ENCODE results near the gene ARMCX1. TPM values are rescaled to one million over a fixed set of nuclear protein-coding genes. Genes with fewer than 3 reads are reported as not detected.
"Not testable (repeated sequence)": the region's sequence is repeated elsewhere in the genome, so short reads cannot be mapped to it uniquely, and the experiment has no call there.

ARMCX1 gene
- total RNA-seq = 1 to 10 TPM; 1.4 to 1.6 TPM

DNA sequence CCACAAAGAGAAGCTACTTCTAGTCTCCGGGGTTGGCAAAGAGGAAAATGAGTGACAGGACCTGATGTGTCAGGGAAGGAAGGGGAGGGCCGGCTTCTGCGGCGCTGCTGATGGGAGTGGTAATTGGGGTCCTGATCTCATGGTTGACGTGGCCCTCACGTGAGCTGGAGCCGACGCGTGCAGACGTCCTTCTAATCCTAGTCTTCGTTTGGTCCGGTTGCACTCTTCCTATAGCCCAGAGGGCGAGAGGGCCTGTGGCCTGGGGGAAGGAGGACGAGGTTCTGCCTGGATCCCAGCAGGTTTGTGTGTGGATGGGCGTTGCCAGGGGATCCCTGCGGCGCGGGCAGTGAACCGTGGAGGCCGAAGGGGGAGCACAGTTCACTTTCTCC lies at the start of gene ARMCX1:
Gene ARMCX1 (plus strand): TSS at position 186 of the 389 bp plus-strand sequence. CDS start 2,384 bp downstream, outside the sequence.
- Mint-ChIP-seq H3K36me3 (no peaks in the 10 kb centered on the region), H3K27ac (no peak within 1 kb of the TSS), H3K4me1 (ENCODE audit: low read depth) (peaks cover 6% of the 10 kb centered on the region), H3K9me3 (no peaks in the 10 kb centered on the region), H3K4me3 (peak within 1 kb of the TSS; percentile 66), H3K27me3 (peaks cover 14% of the 10 kb centered on the region)
- CTCF ChIA-PET = no interaction called here
- peak; percentile 39 for DNase-seq
- intact Hi-C loops (cut with micrococcal nuclease) = no loop called here
- POLR2A ChIA-PET = no interaction called here

DNA sequence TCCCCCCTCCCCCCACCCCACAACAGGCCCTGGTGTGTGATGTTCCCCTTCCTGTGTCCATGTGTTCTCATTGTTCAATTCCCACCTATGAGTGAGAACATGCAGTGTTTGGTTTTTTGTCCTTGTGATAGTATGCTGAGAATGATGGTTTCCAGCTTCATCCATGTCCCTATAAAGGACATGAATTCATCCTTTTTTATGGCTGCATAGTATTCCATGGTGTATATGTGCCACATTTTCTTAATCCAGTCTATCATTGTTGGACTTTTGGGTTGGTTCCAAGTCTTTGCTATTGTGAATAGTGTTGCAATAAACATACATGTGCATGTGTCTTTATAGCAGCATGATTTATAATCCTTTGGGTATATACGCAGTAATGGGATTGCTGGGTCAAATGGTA lies 47.4 kb upstream of the ARMCX1 start:
- DNase-seq; H3K27ac Mint-ChIP-seq; H3K27me3 Mint-ChIP-seq; H3K4me3 Mint-ChIP-seq; H3K36me3 Mint-ChIP-seq; H3K4me1 Mint-ChIP-seq (ENCODE audit: low read depth); POLR2A ChIA-PET; intact Hi-C loops (cut with micrococcal nuclease); CTCF ChIA-PET; H3K9me3 Mint-ChIP-seq: not testable (repeated sequence)

DNA sequence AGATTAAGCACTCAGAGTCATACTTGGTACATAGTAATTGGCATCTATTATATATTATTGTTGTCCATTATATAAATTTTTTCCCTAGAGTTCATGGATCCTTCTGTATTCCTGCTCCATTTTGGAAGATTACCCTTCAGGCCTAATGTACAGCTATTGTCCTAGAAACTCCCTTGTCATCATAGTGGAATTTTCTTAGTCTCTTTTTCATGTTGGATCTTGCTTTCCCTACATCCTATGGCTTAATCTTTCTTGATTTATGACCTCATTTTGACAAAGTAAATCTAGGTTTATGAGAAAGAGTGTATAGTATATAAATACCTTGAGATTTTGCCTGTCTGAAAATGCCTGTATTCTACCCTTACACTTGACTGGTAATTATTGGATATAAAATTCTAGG lies 43.0 kb upstream of the ARMCX1 start:
- no peak overlapping the region for H3K27ac Mint-ChIP-seq
- CTCF ChIA-PET = no interaction called here
- no peaks in the 10 kb centered on the region for H3K4me1 Mint-ChIP-seq (ENCODE audit: low read depth)
- peaks cover 5% of the 10 kb centered on the region for H3K36me3 Mint-ChIP-seq
- POLR2A ChIA-PET = no interaction called here
- H3K9me3 Mint-ChIP-seq = no peaks in the 10 kb centered on the region
- intact Hi-C loops (cut with micrococcal nuclease) = no loop called here
- DNase-seq = no peak
- no peaks in the 10 kb centered on the region for H3K27me3 Mint-ChIP-seq
- H3K4me3 Mint-ChIP-seq = no peak overlapping the region

DNA sequence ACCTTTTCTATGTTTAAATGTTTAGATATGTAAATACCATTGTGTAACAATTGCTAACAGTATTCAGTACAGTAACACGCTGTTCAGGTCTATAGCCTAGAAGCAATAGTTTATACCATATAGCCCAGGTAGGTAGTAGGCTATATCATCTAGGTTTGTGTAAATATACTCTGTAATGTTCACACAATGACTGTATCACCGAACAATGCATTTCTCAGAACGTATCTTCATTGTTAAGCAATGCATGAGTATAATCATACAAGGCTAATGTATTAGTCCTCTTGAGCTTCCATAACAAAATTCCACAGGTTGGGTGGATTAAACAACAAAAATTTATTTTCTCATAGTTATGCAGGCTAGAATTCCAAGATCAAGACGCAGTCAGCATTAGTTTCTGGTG lies 42.4 kb upstream of the ARMCX1 start:
- no peaks in the 10 kb centered on the region for H3K4me1 Mint-ChIP-seq (ENCODE audit: low read depth)
- no peak overlapping the region for H3K4me3 Mint-ChIP-seq
- intact Hi-C loops (cut with micrococcal nuclease) = no loop called here
- H3K27me3 Mint-ChIP-seq = no peaks in the 10 kb centered on the region
- ChIA-PET POLR2A (no interaction called here), CTCF (no interaction called here)
- no peak for DNase-seq
- peaks cover 5% of the 10 kb centered on the region for H3K36me3 Mint-ChIP-seq
- H3K27ac Mint-ChIP-seq = no peak overlapping the region
- no peaks in the 10 kb centered on the region for H3K9me3 Mint-ChIP-seq

DNA sequence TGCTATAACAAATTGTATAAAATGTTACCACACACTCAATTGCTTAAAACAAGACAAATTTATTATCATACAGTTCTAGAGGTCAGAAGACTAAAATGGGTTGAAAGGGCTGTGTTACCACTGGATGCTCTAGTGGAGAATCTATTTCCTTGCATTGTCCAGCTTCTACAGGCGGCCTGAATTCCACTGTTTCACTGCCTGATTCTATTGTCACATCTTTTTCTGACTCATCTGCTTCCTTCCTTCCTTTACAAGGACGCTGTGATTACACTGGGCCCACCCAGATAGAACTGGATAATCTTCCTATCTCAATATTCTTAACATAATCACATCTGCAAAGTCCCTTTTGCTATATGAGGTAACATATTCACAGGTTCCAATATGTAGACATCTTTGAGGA lies 19.4 kb upstream of the ARMCX1 start:
- POLR2A ChIA-PET = no interaction called here
- intact Hi-C loops (cut with micrococcal nuclease) = no loop called here

DNA sequence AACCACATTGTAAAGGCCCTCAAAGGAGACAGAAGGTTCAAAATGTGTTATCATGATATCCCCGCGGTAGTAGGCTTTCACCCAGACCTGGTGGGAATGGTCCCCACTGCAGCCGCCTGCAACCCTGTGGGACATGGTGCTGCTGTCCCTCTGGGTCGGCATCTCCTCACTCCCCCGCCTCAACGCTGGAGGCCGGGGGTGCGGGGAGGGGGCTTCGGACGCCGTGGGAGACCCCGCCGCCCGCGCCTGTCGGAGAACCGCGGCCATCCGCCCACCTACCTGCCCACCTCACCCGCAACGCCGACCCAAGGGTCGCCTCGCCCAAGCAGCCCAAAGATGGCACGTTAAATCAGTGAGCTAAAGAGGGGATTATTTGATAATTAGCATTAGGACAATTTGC lies 11.2 kb upstream of the ARMCX1 start:
- Mint-ChIP-seq H3K27me3 (no peaks in the 10 kb centered on the region), H3K27ac (no peak overlapping the region), H3K36me3 (no peaks in the 10 kb centered on the region), H3K4me1 (ENCODE audit: low read depth) (no peaks in the 10 kb centered on the region), H3K4me3 (no peak overlapping the region), H3K9me3 (no peaks in the 10 kb centered on the region)
- no peak for DNase-seq
- intact Hi-C loops (cut with micrococcal nuclease) = no loop called here
- CTCF ChIA-PET = no interaction called here
- POLR2A ChIA-PET = no interaction called here

More for the DNA sequence above, 19.4 kb upstream of the ARMCX1 start:
- H3K4me1 Mint-ChIP-seq (ENCODE audit: low read depth) = no peaks in the 10 kb centered on the region
- H3K27ac Mint-ChIP-seq = no peak overlapping the region
- no peaks in the 10 kb centered on the region for H3K36me3 Mint-ChIP-seq
- peaks cover 2% of the 10 kb centered on the region for H3K9me3 Mint-ChIP-seq
- no peak for DNase-seq
- no peaks in the 10 kb centered on the region for H3K27me3 Mint-ChIP-seq
- no peak overlapping the region for H3K4me3 Mint-ChIP-seq
- CTCF ChIA-PET = no interaction called here

DNA sequence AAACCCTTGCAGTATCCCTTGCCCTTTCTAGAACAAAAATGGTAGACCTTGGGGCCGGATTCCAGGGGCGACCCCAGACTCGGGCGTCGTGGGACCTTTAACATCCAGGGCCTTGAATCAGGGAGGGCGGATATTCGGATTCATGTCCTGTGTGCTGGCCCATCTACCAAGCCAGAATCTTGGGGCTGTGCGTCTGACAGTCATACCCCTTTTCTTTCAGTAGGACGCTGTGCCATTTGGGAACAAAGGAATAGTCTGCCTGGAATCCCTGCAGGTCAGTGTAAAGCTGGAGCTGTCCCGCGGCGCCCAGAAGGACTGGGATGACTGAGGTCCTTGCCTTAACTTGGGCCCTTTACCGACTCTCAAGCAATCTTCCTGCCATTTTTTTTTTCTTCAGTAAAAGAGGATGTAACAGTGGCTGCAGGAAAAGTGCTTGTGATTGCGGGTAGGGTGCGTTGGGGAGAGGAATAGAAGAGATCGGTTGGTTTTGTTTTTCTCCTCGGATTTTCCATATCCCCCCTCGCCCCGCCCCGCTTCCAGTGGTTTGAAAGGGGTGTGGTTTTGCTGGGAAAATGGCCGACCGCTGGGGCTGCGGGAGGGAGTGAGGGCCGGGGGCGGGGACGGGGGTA lies 518 bp downstream of the ARMCX1 start:
- no peak for DNase-seq
- Mint-ChIP-seq H3K4me3 (peak overlapping the region; percentile 66), H3K36me3 (no peaks in the 10 kb centered on the region), H3K9me3 (no peaks in the 10 kb centered on the region), H3K4me1 (ENCODE audit: low read depth) (peaks cover 6% of the 10 kb centered on the region), H3K27me3 (peaks cover 14% of the 10 kb centered on the region), H3K27ac (no peak overlapping the region)
- intact Hi-C loops (cut with micrococcal nuclease) = no loop called here
- POLR2A ChIA-PET = no interaction called here
- CTCF ChIA-PET = no interaction called here

DNA sequence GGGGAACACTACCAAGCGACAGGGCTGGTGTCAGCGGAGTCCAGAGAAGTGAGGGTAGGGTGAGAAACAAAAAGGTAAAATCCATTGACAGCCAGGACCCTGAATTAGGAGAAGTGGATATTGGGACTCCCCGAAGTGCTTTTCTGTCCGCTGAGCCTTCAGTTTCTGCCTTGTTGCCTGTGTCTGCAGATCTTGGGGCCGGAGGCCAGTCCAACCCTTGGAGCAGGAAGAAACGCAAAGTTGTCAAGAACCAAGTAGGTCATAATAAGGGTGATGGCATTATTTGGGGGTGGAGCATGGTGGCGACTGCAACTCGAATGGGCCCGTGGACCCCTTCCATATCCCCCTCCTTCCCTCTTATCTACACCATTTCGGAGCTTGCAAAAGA lies 1.0 kb downstream of the ARMCX1 start:
- POLR2A ChIA-PET = no interaction called here
- Mint-ChIP-seq H3K27me3 (peaks cover 14% of the 10 kb centered on the region), H3K4me1 (ENCODE audit: low read depth) (peaks cover 6% of the 10 kb centered on the region), H3K9me3 (no peaks in the 10 kb centered on the region), H3K36me3 (no peaks in the 10 kb centered on the region), H3K4me3 (no peak overlapping the region), H3K27ac (no peak overlapping the region)
- DNase-seq = no peak
- intact Hi-C loops (cut with micrococcal nuclease) = no loop called here
- CTCF ChIA-PET = no interaction called here

DNA sequence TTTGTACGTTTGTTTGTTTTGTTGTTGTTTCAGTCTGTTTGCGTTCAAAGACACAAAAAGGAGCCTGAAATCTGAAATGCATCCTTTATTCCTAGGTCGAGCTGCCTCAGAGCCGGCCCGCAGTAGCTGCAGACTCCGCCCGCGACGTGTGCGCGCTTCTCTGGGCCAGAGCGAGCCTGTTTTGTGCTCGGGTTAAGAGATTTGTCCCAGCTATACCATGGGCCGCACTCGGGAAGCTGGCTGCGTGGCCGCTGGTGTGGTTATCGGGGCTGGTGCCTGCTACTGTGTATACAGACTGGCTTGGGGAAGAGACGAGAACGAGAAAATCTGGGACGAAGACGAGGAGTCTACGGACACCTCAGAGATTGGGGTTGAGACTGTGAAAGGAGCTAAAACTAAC lies 2.4 kb downstream of the ARMCX1 start:
- H3K36me3 Mint-ChIP-seq = no peaks in the 10 kb centered on the region
- H3K4me3 Mint-ChIP-seq = no peak overlapping the region
- peaks cover 15% of the 10 kb centered on the region for H3K27me3 Mint-ChIP-seq
- DNase-seq = no peak
- POLR2A ChIA-PET = no interaction called here
- intact Hi-C loops (cut with micrococcal nuclease) = no loop called here
- no peak overlapping the region for H3K27ac Mint-ChIP-seq
- CTCF ChIA-PET = no interaction called here
- H3K4me1 Mint-ChIP-seq (ENCODE audit: low read depth) = peaks cover 6% of the 10 kb centered on the region
- no peaks in the 10 kb centered on the region for H3K9me3 Mint-ChIP-seq

DNA sequence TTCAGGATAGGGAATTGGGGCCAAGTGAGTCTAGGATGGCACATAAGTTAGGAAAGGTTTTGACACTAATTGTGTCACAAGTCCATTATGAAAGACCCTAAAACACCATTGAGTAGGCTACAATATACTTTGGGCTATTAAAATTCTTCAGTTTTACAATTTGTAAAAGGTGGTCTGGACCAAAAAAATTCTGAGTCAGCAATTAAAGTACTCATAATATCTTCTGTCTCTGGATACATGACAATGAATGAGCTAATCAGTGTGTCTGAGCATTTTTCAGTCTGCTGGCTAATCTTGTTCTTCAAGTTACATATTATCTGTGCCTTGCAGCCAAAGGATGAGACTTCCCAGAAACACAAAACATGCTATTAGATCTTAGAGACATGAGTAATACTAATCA lies 14.3 kb downstream of the ARMCX1 start:
- H3K4me3 Mint-ChIP-seq = no peak overlapping the region
- intact Hi-C loops (cut with micrococcal nuclease) = no loop called here

DNA sequence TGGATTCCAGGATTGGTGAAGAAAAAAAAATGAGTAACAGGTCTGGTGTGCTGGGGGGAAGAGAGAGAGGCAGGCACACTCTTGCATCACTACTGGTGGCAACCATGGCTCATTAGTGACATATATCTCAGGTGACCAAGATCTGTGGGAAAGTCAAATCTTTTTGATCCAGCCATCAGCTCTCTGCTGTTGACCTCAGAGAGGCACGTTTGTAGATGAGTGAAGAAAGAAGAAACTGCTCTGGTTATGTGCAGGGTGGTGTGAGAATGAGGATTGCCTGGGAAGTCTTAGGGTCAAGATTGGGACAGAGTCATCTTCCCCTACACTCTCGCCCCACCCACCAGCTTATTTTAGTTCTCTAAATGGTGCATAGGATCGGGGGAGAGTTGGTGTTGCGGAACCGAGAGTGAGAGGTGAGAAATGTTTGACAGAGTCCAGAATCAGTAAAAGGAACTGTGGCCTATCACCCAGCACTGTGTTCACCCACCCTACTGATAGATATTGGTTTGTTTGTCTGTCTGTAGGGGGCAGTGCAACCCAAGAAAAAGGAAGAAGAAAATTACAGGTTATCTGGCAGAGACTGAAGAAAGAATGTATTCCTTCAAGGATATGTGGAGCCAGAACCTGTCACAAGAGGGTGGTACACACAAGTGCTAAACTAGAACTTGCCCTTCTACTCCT lies 45.5 kb downstream of the ARMCX1 start:
- no peaks in the 10 kb centered on the region for H3K4me1 Mint-ChIP-seq (ENCODE audit: low read depth)
- ChIA-PET POLR2A (no interaction called here), CTCF (interaction anchor here (0.8 to 3.9 kb wide), 3 partner anchors 33 to 208 kb away, joined by 4 to 21 read pairs (median 4); no protein-coding TSS in a partner anchor)
- peaks cover 6% of the 10 kb centered on the region for H3K27me3 Mint-ChIP-seq
- no peak overlapping the region for H3K4me3 Mint-ChIP-seq
- H3K27ac Mint-ChIP-seq = no peak overlapping the region
- H3K36me3 Mint-ChIP-seq = no peaks in the 10 kb centered on the region
- intact Hi-C loops (cut with micrococcal nuclease) = loop anchor here (5.0 kb wide), 4 partner anchors 161 to 491 kb away; no protein-coding TSS in a partner anchor
- H3K9me3 Mint-ChIP-seq = no peaks in the 10 kb centered on the region
- DNase-seq = no peak

More for the DNA sequence above, 14.3 kb downstream of the ARMCX1 start:
- CTCF ChIA-PET = no interaction called here
- peaks cover under 1% of the 10 kb centered on the region for H3K9me3 Mint-ChIP-seq
- H3K27me3 Mint-ChIP-seq = peaks cover 2% of the 10 kb centered on the region
- no peak overlapping the region for H3K27ac Mint-ChIP-seq
- DNase-seq = no peak
- no peaks in the 10 kb centered on the region for H3K36me3 Mint-ChIP-seq
- no peaks in the 10 kb centered on the region for H3K4me1 Mint-ChIP-seq (ENCODE audit: low read depth)
- POLR2A ChIA-PET = no interaction called here

DNA sequence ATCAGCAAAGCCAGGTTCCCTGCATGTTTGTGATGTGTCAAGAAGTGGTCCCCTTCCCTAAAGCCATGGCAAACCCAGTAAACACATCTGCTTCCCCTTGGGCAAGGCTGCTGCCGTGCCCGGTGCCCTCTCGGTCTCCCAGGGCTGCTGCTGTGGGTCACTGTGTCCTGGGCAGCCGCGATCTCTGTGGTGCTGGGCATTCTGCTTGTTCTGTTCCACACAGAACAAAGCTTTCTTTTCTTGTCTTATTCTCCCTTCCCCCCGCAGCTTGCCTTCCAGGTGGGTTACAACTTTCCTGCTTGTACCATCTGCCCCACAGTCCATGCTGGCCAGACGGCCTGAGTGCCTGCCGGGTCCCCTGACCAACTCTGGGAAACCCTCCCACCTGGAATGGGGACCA lies 49.2 kb downstream of the ARMCX1 start:
- CTCF ChIA-PET; H3K9me3 Mint-ChIP-seq; POLR2A ChIA-PET; H3K4me1 Mint-ChIP-seq (ENCODE audit: low read depth); H3K27me3 Mint-ChIP-seq; H3K27ac Mint-ChIP-seq; H3K36me3 Mint-ChIP-seq; DNase-seq; H3K4me3 Mint-ChIP-seq: not testable (repeated sequence)
- intact Hi-C loops (cut with micrococcal nuclease) = loop anchor here (5.0 kb wide), 4 partner anchors 158 to 488 kb away; no protein-coding TSS in a partner anchor

DNA sequence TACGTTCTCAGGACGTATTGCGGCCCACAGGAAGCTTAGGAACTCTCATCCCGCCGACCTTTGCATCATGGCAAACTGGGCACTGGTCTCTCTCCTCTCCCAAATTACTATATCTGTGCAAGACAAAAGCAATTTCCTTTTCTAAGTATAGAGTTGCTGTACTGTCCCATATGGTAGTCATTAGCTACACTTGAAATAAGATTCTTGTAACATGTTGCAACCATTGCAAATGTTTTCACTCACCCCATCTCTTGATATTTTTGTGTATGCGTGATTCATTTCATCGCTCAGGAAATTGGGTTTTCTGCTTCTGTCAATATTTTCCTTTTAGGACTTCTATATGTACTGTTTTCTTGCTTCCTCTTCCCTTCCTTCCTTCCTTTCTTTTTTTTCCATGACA lies 51.7 kb downstream of the ARMCX1 start:
- intact Hi-C loops (cut with micrococcal nuclease) = no loop called here
- Mint-ChIP-seq H3K9me3 (no peaks in the 10 kb centered on the region), H3K4me1 (ENCODE audit: low read depth) (no peaks in the 10 kb centered on the region), H3K36me3 (no peaks in the 10 kb centered on the region), H3K27ac (no peak overlapping the region), H3K4me3 (no peak overlapping the region), H3K27me3 (peaks cover under 1% of the 10 kb centered on the region)
- CTCF ChIA-PET = no interaction called here
- no peak for DNase-seq
- POLR2A ChIA-PET = no interaction called here

Data from activated CD4-positive, alpha-beta memory T cell treated with anti-CD3 and anti-CD28 coated beads for 36 hours (primary cell).